HG03520 (cell line): ENCODE data around the gene FCER2.

Experiments
- ATAC-seq: cut with Tn5 transposase; IDR thresholded peaks from one replicate; pipeline ENCODE4 v1.9.1; 2021; ENCODE audit warnings: mild to moderate bottlenecking, moderate library complexity; ENCODE audit not compliant: unreplicated experiment

FCER2 gene

DNA sequence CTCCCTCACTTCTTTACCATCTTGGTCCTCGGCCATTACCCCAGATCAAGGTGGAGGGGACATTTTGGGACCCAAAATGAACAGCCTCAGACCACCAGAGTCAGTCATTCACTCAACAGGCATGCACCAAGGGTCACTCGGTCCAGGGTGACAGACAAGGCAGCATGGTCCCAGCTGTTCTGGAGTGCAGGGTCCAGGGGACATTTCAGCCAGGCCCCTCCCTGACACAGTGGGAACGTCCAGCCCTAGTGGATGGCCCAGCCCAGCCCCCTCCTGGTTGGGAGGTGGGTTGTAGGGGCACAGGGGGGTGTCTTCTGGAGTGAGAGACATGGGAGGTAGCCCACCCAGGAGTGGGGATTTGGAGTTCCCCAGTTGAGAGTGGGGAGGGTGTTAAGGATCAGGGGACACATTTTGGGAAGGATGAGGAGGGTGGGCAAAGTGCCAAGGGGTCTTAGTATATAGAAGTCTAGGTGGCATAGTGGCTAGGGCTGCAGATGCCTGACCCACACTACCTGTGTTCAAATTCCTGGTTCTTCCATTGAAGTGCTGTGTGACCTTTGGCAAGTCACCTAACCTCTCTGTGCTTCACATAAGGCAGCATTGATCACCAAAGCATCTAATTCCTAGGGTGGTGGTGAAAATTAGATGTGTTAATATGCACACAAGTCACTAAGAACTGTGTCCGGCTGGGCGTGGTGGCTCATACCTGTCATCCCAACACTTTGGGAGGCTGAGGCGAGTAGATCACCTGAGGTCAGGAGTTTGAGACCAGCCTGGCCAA, 2.5 kb upstream of the FCER2 start:
- ATAC-seq: no peak

DNA sequence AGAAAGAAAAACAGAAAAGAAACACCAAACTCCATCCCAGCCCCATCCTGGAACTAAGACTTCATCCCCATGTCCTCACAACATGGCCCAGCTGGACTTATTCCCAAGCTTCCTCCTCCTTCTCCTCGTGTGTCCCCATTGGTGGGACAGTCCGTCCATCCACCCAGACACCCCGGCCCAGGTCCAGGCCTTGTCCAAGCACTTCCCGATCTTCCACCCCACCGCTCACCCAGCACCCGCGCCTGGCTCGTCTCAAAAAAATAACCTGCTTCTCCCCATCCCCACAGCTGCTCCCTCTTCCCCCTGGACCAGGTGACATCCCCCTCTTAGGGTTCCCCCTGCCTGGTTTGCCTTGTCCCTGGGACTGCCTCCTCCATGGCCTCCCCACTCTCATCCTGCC, 1.4 kb upstream of the FCER2 start:
- ATAC-seq: no peak

DNA sequence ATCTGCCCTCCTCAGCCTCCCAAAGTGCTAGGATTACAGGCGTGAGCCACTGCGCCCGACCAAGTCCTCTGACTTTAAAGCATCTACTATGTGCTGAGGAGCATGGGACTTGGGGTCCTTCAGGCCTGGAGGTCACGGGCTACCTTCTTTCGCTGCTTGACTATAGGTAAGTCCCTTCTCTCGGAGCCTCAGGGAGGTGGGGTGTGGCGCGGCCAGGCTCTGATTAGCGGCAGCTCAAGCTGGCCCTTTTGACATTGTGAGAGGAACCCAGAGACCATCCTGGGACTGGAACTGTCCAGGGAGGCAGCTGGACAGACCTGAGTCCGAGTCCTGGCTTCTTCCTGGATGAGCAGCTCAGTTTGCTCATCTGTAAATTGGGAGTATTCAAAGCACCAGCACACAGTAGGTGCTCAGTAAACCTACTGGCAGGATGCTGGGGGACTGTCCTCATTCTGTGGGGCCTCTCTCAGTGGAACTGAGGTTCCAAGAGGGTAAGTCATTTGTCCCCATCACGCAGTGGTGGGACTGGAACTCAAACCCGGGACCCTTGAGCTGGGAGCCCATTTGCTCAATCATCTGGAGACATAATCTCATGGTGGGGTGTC, 780 bp downstream of the FCER2 start:
- ATAC-seq: no peak

DNA sequence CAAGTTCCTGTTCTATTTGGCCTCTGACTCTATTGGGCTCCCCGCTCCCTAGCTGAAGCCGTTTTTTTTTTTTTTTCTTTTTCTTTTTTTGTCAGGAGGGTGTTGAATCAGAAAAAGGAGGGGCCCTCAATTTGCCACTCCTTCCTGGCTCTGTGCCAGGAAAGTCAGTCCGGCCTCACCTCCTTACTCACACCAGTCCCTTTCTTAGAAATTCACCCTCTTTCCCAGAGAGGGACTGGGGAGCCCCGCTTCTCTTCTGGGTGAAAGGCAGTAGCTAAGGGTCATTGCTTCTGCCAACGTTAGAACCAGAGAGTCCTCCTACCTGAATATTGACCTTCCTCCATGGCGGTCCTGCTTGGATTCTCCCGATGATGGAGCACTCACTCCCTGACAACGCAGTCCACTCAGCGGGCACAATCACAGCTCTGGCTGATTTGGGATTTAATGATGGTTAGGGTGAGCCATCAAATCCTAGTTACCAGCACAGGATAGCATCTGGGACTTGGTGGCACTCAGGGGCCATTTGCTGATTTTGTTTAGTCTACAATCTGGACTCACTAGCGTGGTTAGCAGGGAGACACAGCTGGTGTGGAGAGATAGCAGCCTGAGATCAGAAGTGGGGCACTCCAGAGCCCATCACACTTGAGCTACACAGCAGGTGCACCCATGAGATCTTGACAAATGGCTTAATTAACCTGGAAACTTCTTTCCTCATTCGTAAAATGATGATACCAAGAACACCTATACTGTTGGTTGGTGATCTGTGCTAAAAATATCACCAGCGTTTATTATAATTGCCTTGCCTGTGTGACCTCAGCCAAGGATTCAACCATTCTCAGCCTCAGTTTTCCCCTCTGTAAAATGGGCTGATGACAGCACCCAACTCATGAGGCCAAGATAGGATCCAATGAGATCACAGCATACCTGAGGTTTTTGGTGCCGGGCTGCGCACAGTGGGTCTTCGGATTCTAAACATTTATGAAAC, 2.2 kb downstream of the FCER2 start:
- ATAC-seq: no peak

DNA sequence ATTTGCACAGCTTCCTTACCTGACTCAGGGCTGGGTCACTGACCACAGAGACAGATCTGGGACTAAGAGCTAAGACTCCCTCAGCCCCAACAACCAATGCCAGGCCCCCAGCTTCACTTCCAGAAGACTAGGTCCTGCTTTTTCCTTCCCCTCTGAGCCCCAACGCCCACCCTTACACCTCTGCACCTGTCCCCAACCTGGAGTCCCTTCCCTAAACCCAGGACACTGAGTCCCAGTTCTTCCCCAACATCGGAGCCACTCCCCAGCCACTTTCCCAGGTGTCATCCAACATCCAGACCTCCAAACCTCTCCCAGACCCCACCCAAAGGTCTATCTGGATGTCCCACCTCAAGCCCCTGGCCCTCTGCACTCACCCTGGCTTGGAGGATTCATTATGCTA, 2.9 kb downstream of the FCER2 start:
- no peak for ATAC-seq

DNA sequence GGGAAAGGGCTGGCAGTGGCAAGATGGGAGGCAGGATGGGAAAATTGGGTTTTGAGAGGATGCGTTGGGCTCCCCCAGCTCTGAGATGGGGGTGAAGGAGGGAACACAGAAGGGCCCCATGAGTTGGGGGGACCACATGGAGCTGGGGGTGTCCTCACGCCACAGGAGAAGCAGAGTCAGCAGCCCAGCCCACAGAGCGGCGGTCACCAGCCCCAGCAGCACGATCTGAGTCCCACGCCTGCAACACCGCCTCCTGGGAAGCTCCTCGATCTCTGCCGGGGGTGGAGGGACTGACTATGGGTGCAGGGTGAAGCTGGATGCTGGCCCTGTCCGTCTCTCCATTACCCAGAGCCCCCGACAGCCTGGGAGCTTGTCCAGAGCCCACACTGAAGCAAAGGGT, 3.3 kb downstream of the FCER2 start:
- ATAC-seq: no peak

DNA sequence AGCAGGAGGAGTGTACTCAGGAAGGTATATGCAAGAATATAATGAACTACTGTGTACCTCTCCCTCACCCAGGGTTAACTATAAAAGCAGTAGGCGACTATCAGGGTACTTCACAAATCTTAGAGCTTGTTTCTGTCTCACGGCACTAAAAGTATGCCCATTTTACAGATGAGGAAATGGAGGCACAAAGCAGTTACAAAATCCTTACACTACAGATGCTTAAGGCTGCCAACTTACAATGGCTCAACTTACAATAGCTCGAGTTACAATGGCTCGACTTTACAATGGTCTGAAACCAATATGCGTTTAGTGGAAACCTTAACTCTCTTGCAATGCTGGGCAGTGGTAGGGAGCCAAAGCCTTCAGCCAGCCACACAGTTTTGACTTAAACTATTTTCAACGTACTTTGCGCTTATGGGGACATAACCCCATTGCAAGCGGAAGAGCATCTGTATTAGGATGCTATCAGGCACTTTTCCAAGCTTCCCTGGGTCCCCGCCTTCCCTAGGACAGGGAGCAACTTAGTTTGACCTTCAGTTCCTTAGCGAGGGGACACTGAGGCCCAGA, 4.1 kb downstream of the FCER2 start:
- no peak for ATAC-seq

DNA sequence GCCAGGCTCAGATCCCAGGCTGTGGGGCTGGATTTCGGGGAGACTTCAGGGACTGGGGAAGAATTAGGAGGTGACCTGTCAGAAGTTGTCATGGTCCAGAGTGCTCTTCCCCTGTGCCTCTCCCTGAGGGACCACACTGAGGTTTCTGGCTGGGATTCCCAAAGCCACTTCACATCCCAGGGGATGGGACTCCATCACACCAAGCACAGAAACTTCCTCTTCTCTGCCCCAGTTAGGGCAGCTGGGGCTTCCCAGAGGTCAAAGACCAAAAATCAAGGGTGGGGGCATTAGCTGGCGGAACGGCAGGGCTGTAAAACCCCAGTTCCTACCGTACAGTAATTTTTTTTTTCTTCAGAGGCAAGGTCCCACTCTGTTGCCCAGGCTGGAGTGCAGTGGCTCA, 7.4 kb downstream of the FCER2 start:
- ATAC-seq: no peak

DNA sequence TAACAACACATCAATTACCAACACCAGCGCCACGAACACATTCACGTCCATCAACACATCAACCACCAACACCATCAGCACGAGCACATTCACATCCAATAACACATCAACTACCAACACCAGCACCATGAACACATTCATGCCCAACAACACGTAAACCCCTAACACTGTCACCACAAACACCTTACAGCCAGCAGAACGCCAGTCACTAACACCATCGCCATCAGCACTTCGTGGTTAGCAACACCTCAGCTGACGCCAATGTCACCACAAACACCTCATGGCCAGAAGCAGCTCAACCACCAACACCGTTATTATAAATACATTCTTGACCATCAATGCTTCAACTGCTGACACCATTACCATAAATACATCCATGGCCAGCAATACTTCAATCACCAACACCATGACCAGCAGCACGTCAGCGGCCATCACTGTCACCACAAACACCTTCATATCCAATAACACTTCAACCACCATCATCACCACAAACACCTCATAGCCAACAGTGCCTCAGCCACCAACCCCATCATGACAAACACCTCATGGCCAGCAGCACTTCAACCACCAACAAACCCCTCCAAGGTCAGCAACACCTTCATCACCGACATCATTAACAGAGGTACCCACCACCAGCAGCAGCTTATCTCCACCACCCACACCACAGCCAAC, 9.4 kb downstream of the FCER2 start:
- no peak for ATAC-seq

DNA sequence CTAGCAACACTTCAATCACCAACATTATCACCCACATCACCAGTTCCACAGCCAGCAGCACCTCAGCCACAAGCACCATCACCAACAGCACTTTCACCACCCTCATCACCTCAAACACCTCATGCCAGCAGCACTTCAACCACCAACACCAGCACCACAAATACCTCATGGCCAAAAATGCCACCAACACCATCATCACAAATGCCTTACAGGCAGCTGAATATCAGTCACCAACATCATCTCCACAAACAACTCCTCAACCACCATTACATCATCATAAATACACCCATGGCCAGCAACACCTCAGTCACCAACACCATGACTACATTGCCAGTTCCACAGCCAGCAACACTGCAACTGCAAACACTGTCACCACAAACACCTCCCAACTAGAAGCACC, 10.4 kb downstream of the FCER2 start:
- ATAC-seq: no peak

DNA sequence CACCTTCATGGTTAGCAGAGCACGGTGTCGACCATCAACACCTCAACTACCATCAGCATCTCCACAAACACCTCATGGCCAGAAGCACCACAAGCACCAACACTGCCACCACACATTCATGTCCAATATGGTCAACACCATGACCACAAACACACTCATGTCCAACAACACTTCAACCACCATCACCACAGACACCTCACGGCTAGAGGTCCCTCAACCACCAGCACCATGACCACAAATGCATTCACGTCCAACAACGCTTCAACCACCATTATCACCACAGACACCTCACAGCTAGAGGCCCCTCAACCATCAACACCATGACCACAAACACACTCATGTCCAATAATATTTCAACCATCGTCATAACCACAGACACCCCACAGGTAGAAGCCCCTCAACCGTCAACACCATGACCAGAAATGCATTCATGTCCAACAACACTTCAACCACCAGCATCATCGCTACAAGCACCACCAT, 11.1 kb downstream of the FCER2 start:
- no peak for ATAC-seq

DNA sequence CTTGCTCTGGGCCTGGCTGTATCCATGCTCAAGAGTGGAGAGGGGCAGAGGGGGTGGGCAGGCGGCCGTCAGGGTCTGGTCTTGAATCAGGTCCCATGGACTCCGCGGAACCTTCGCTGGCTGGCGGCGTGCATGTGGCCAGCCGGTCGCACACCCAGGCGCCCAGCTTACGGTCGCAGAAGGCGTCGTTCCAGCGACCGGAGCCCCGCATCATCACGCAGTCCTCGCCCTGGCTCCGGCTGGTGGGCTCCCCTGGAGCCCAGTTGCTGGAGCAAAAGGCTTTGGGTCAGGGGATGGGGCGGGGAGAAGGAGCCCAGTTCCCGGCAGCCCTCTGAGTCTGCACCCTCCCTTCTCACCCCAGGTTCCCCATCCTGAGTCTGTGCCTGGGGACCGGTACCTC, 12.8 kb downstream of the FCER2 start:
- ATAC-seq: no peak

DNA sequence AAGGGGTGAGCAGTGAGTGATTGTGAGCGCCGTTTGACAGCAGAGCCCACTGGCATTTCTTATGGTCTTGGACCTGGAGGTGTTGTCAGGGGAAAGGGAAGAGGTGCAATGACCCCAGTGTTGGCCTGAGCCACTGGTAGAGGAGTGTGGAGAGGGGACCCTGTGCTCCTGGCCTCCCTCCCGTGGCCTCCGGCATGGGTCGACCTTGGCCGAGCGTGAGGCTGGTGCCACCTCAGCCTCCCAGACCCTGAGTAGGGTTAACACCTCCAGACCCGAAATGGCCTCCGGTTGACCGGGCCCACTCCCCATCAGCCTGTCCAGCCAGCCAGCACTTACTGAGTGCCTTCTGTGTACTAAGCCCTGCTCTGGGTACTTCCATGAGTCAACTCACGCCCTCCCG, 14.8 kb downstream of the FCER2 start:
- no peak for ATAC-seq

DNA sequence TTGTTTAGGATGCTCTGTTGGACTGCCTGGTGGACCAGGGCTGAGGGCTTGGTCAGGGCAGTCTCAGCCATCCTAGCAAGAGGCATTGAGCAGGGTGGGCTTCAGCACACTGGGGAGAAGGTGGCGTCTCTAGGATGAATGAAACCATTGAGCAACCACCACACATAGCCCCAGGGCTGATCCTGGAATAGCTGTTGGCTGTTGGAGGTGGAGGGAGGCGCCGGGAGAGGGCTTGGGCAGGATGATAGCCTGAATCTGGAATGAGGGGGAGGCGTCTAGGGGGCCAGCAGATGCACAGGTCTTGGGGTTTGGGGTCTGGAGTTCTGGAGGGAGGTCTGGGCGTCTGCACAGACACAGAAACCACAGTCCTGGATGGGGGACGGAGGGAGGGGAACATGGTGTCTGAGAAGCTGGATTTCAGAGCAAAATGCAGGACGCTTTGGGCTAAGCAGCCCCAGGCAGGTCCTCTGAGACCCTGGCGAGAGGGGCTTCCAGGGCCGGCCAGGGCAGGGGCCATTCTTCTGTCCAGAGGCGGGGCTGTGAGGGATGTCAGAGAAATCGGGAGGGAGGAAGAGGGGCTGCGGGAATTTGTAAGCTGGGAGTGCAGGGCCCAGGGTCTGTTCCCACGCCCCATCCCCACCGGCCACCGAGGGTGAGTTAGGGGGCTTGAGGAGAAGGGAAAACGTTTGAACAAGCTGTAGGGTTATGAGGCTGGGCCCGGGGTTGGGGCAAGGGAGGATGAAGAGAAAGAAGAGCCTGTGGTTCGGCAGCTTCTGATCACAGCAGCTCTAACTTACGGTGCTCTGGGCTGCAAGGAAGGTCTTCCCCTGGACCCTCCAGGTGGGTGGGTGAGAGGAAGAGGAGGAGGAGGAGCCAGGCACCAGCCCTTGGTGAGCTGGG, 16.1 kb downstream of the FCER2 start:
- ATAC-seq: no peak

DNA sequence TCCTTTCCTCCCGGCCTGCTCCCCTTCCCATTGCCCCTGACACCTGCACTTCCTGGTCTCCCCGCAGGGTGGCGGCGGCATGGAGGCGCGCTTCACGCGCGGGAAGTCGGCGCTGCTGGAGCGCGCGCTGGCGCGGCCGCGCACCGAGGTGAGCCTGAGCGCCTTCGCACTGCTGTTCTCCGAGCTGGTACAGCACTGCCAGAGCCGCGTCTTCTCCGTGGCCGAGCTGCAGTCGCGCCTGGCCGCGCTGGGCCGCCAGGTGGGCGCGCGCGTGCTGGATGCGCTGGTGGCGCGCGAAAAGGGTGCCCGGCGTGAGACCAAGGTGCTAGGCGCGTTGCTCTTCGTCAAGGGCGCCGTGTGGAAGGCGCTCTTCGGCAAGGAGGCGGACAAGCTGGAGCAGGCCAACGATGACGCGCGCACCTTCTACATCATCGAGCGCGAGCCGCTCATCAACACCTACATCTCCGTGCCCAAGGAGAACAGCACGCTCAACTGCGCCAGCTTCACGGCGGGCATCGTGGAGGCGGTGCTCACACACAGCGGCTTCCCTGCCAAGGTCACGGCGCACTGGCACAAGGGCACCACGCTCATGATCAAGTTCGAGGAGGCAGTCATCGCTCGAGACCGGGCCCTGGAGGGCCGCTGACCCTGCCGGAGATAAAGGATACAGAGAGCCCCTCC, 19.6 kb downstream of the FCER2 start:
- ATAC-seq: no peak

DNA sequence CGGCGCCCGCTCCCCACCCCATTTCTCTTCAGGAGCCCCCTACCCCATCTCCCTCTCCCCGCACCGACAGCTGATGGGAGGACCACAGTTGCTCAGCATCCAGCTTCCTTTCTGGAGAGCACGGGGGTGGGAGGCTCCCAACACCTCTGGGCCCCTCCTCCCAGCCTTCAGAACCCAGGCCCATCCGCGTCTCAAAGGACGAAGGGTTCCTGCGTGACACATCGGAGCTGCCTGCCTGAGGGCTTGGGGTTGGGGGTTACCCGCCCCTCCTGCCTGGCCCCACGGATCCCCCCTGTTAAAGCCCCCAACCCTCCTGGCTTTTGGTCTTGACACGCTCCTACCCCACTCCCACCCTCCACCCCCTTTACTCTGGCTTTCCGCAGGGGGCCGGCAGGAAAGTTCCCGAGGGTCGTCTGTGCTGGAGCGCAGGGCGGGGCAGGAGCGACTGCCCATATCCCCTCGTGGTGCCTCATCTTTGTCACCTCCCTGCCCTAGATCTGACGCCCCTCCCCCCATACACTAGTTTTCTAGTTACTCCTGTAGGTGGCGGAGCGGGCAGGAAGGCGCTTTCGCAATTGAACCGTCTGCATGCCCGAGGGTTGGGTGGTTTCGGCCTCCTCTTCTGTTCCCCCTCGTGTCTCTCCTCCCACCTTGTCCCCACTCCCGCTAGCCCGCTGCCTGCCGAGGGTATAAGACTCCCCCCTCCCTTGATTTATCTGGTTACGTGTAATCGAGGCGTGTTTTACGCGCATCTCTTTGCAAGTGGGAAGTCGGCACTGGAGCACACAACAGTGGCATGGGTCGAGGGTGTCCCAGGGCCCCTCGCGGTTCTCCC, 20.4 kb downstream of the FCER2 start:
- no peak for ATAC-seq

DNA sequence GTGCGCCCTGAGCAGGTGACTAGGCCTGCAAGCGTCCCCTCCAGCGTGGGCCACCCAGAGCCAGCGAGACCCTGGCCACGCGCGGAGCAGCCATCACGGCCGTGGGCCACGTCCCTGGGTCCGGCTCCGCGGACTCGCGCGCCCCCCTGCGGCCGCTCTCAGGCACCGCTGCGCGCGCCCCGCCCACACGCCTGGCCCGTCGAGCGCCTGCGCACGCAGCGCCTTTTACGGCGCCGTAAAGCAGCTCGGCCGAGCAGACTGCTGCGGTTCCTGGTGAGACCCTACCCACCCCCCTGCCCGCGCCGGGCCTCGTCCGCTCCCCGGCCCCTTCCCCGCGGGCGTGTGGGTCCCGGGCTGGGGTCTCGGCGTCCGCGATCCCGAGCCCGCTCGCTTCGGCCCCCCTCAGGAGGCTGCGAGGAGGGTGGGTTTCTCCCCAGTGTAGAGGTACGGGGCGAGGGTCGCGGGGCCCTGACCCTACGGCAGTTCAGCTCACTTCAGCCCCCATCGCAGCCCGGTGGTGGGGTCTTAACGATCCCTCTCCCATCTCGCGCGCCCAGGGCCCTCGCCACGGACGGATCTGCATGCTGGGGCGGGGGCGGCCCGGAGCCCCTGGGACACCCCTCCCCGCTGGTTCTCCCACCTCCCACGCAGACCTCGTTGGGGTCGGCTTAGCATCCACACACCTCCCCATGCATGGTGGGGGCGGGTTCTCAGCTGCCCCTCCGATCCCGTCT, 21.2 kb downstream of the FCER2 start, which contains the start of gene TRAPPC5:
Gene TRAPPC5 (plus strand): TSS at position 228 of the 734 bp plus-strand sequence. CDS start 1,421 bp downstream, outside the sequence.
- peak; percentile 44 for ATAC-seq
